GM20000 (cell line): Measurements from ENCODE around the gene OSCP1.
A peak's percentile ranks its signal among the peaks of the same experiment; 100 is the strongest.

Experiments used
- DNase-seq: peaks from one replicate; pipeline ENCODE4 v3.0.0; 2012; ENCODE audit warnings: low spot score
- CTCF ChIP-seq: IDR thresholded peaks from 2 replicates; pipeline ENCODE4 v1.5.1; 2012; ENCODE audit warnings: mild to moderate bottlenecking, control low read depth; ENCODE audit errors: extremely low read depth, missing control alignments

The OSCP1 gene

GRCh38 chr1:36392836-36393235 is 57.4 kb downstream of the OSCP1 start:
- no peak for TF ChIP-seq CTCF
- no peak for DNase-seq

DNA sequence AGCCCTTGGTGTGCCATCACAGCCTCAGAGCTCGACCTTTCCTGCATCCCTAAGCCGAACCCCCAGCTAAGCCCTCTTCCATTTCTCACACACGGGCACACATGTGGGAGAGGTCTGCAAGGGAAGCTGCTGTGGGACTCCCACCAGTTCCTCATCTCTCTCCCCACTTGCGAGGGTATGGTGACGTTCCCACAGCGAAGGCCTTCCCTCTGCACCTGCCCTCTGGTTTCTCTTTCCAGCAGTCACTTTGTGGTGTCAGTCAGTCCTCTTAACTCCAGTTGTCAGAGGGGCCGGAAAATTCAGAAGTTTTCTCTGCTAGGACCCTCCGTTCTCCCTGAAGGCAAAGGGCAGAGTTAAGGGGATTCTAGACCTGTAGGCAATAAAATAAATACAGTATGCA is 59.0 kb downstream of the OSCP1 start:
- no peak for TF ChIP-seq CTCF
- no peak for DNase-seq

- no peak for DNase-seq
- no peak for TF ChIP-seq CTCF
Observed at GRCh38 chr1:36390411-36390810, 59.8 kb downstream of the OSCP1 start.

GRCh38 chr1:36389999-36390398 is 60.3 kb downstream of the OSCP1 start:
- DNase-seq = no peak

GRCh38 chr1:36389261-36389660 is 61.0 kb downstream of the OSCP1 start:
- DNase-seq = no peak

More at GRCh38 chr1:36389999-36390398, 60.3 kb downstream of the OSCP1 start:
- no peak for TF ChIP-seq CTCF

GRCh38 chr1:36387141-36387949 is 62.9 kb downstream of the OSCP1 start:
- no peak for DNase-seq
- no peak for TF ChIP-seq CTCF

More at GRCh38 chr1:36389261-36389660, 61.0 kb downstream of the OSCP1 start:
- TF ChIP-seq CTCF = no peak

- no peak for TF ChIP-seq CTCF
- DNase-seq = peak; percentile 88
Observed at GRCh38 chr1:36386265-36387140, 63.7 kb downstream of the OSCP1 start.
